K562 (cell line): Measurements from ENCODE around the gene KIAA2012.

Experiments
- CHD4 ChIP-seq: fragments of 200-600 bp; sonication (generic); IDR thresholded peaks from 3 replicates; pipeline ENCODE4 v1.6.1; 2012; ENCODE audit warnings: low read depth, mild to moderate bottlenecking, mixed read lengths, low read length, inconsistent platforms; ENCODE audit not compliant: insufficient read depth, insufficient replicate concordance, poor library complexity, severe bottlenecking
- ZNF263 ChIP-seq: sonication (generic); formaldehyde crosslinking; IDR thresholded peaks from 2 replicates; pipeline ENCODE4 v1.8.0; 2022; ENCODE audit warnings: mild to moderate bottlenecking, missing genetic modification reagents, borderline replicate concordance

GRCh38 chr2:202127687-202128331 lies 54.8 kb downstream of the KIAA2012 start:
- TF ChIP-seq CHD4 (no peak), ZNF263 (CRISPR knock-in tag) (no peak)
